ENCODE data around the gene CD151. TPM values are rescaled to one million over a fixed set of nuclear protein-coding genes. Genes with fewer than 3 reads are reported as not detected.

CD151 gene
- total RNA-seq, 4 donors from 2014 or later, result 135 to 326 (median 298) TPM

- H3K27ac ChIP-seq, result no peak overlapping the region
- peaks cover 34 to 40% of the 10 kb centered on the region in 2 donors for H3K36me3 ChIP-seq
- H3K9me3 ChIP-seq, result no peaks in the 10 kb centered on the region
- intact Hi-C loops (cut with DNase I), result no loop called here
- WGBS, 2 donors, result 92 to 94% methylated on average over 11 to 16 of the region's 22 CpGs
- H3K4me1 ChIP-seq, result peaks cover 32 to 38% of the 10 kb centered on the region in 2 donors
- TF ChIP-seq CTCF (IDR thresholded peaks at IDR 0.05), result no peak
- TF ChIP-seq POLR2A (IDR thresholded peaks at IDR 0.05), result no peak
- no peaks in the 10 kb centered on the region for H3K27me3 ChIP-seq
- no peak for DNase-seq
- no peak overlapping the region for H3K4me3 ChIP-seq (replicated peaks in 1 of 3)
Observed at GRCh38 chr11:837189-837989, 4.6 kb downstream of the CD151 start.

GRCh38 chr11:837990-838307 lies 5.2 kb downstream of the CD151 start:
- Histone ChIP-seq H3K4me3 (replicated peaks in 1 of 3) (no peak overlapping the region), H3K36me3 (peaks cover 34 to 40% of the 10 kb centered on the region in 2 donors), H3K27me3 (no peaks in the 10 kb centered on the region), H3K27ac (no peak overlapping the region), H3K4me1 (peaks cover 31 to 35% of the 10 kb centered on the region in 2 donors), H3K9me3 (no peaks in the 10 kb centered on the region)
- TF ChIP-seq POLR2A (IDR thresholded peaks at IDR 0.05), result no peak
- TF ChIP-seq CTCF (IDR thresholded peaks at IDR 0.05), result no peak
- no CpG with 5 or more reads among the region's 8 CpGs for WGBS, 2 donors
- no peak for DNase-seq
- intact Hi-C loops (cut with DNase I), result no loop called here

- H3K27me3 ChIP-seq, result no peaks in the 10 kb centered on the region
- intact Hi-C loops (cut with DNase I), result no loop called here
- H3K4me3 ChIP-seq (replicated peaks in 1 of 3), result no peak overlapping the region
- WGBS, 2 donors, result 66 to 78% methylated on average over 10 to 15 of the region's 17 CpGs
- H3K36me3 ChIP-seq, result peaks cover 34 to 40% of the 10 kb centered on the region in 2 donors
- TF ChIP-seq CTCF (IDR thresholded peaks at IDR 0.05) (no peak), POLR2A (IDR thresholded peaks at IDR 0.05) (no peak)
- peaks cover 30 to 32% of the 10 kb centered on the region in 2 donors for H3K4me1 ChIP-seq
- DNase-seq, result no peak
- H3K9me3 ChIP-seq, result no peaks in the 10 kb centered on the region
- H3K27ac ChIP-seq, result no peak overlapping the region
Observed at GRCh38 chr11:838441-839279, 5.9 kb downstream of the CD151 start.

- TF ChIP-seq CTCF (IDR thresholded peaks at IDR 0.05), result no peak
- TF ChIP-seq POLR2A (IDR thresholded peaks at IDR 0.05), result no peak
- H3K4me3 ChIP-seq (replicated peaks in 1 of 3), result no peak overlapping the region
- H3K36me3 ChIP-seq, result peaks cover 34 to 40% of the 10 kb centered on the region in 2 donors
- no peak for DNase-seq
- H3K27ac ChIP-seq, result no peak overlapping the region
- 83 to 100% methylated on average over 1 of the region's 5 CpGs for WGBS, 2 donors
- no peaks in the 10 kb centered on the region for H3K9me3 ChIP-seq
- peaks cover 26 to 27% of the 10 kb centered on the region in 2 donors for H3K4me1 ChIP-seq
- no peaks in the 10 kb centered on the region for H3K27me3 ChIP-seq
- intact Hi-C loops (cut with DNase I), result no loop called here
Observed at GRCh38 chr11:839280-839623, 6.5 kb downstream of the CD151 start.

Measured in thyroid gland (tissue), 4 donors.